ENCODE data around the gene CHD3. TPM values are rescaled to one million over a fixed set of nuclear protein-coding genes. Genes with fewer than 3 reads are reported as not detected.

CHD3 gene
- total and polyA plus RNA-seq, 2 experiments from 2014 or later: 41.2 to 75.3 TPM

DNA sequence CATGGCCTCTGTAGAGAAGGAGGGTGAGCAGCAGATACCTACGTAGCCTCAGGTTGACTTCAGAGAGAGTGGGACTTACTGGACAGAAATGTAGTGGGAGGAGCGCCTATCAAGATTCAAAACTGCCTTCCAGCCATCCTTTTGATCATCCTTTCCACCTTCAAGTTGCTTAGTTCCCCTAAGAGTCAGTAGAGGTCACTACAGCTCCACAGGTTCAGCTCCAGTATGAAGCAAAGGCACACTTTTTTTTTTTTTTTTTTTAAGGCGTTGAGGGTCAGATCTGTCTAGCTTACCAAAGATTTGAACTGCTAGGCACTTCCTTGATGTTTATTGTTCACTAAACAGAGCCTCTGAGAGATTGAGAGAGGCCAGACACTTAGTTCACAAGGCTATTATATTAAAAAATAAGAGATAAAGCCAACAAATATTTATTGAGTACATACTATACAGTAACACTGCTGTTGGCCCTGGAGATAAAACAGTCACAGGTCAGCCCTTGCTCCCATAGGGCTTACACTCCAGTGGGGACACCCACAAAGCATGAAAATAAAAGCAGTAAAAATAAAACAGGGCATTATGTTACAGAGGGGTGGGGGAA, 24.4 kb downstream of the CHD3 start:
- no peak overlapping the region for H3K4me2 ChIP-seq
- no peak overlapping the region for H3K4me3 ChIP-seq
- H3K9me3 ChIP-seq (ENCODE audit: low read depth): no peaks in the 10 kb centered on the region
- no peak overlapping the region for H3K27ac ChIP-seq
- H2AFZ ChIP-seq: no peak overlapping the region
- WGBS (ENCODE audit: low lambda C conversion rate, missing lambda C conversion rate): 39% methylated on average over 3 of the region's 3 CpGs
- H3K79me2 ChIP-seq: no peaks in the 10 kb centered on the region
- no peaks in the 10 kb centered on the region for H4K20me1 ChIP-seq (ENCODE audit: insufficient read depth, poor library complexity, severe bottlenecking)
- peak; percentile 80 for DNase-seq (ENCODE audit: low spot score)
- TF ChIP-seq, protein P1, sequence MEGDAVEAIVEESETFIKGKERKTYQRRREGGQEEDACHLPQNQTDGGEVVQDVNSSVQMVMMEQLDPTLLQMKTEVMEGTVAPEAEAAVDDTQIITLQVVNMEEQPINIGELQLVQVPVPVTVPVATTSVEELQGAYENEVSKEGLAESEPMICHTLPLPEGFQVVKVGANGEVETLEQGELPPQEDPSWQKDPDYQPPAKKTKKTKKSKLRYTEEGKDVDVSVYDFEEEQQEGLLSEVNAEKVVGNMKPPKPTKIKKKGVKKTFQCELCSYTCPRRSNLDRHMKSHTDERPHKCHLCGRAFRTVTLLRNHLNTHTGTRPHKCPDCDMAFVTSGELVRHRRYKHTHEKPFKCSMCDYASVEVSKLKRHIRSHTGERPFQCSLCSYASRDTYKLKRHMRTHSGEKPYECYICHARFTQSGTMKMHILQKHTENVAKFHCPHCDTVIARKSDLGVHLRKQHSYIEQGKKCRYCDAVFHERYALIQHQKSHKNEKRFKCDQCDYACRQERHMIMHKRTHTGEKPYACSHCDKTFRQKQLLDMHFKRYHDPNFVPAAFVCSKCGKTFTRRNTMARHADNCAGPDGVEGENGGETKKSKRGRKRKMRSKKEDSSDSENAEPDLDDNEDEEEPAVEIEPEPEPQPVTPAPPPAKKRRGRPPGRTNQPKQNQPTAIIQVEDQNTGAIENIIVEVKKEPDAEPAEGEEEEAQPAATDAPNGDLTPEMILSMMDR (IDR thresholded peaks at IDR 0.05; ENCODE audit: poor library complexity): peak; percentile 70
- TF ChIP-seq EZH2 (IDR thresholded peaks at IDR 0.05; ENCODE audit: borderline replicate concordance): no peak
- no peak for TF ChIP-seq EZH2phosphoT487 (IDR thresholded peaks at IDR 0.05; ENCODE audit: low read depth, severe bottlenecking, unreplicated experiment)
- H3K27me3 ChIP-seq: no peaks in the 10 kb centered on the region
- peaks cover 17% of the 10 kb centered on the region for H3K4me1 ChIP-seq (ENCODE audit: insufficient read depth)
- no peaks in the 10 kb centered on the region for H3K9me2 ChIP-seq (replicated peaks; ENCODE audit: insufficient read depth)
- H3K36me3 ChIP-seq (replicated peaks; ENCODE audit: insufficient read depth, low read depth): no peaks in the 10 kb centered on the region

DNA sequence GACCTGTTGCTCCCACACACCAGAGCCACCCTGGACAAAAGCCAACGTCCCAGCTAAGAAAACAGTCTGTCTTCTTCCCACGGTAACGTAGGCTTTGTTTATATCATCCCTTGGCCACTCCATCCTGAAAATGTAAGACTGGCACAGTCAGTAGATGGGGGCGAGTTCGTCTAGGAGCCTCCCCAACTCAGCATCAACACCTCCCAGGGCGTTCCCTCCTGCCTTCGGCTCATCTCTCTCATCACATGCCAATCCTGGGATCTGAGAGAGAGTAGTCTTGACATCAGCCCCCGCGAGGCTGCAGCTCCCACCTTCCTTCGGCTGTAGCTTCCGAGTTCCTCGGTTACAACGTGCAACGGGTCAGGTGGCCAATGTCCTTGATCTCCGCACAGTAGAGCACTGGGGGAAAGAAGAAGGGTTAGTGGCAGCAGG, 26.6 kb downstream of the CHD3 start:
- peak overlapping the region; percentile 96 for H3K27ac ChIP-seq
- no peaks in the 10 kb centered on the region for H3K27me3 ChIP-seq
- no peaks in the 10 kb centered on the region for H3K9me3 ChIP-seq (ENCODE audit: low read depth)
- WGBS (ENCODE audit: low lambda C conversion rate, missing lambda C conversion rate): 13% methylated on average over 15 of the region's 15 CpGs
- H2AFZ ChIP-seq: peak overlapping the region; percentile 49
- H3K4me3 ChIP-seq: peak overlapping the region; percentile 1
- no peaks in the 10 kb centered on the region for H4K20me1 ChIP-seq (ENCODE audit: insufficient read depth, poor library complexity, severe bottlenecking)
- peaks cover 17% of the 10 kb centered on the region for H3K4me1 ChIP-seq (ENCODE audit: insufficient read depth)
- H3K79me2 ChIP-seq: no peaks in the 10 kb centered on the region
- TF ChIP-seq EZH2 (IDR thresholded peaks at IDR 0.05; ENCODE audit: borderline replicate concordance) (no peak), EZH2phosphoT487 (IDR thresholded peaks at IDR 0.05; ENCODE audit: low read depth, severe bottlenecking, unreplicated experiment) (no peak)
- TF ChIP-seq, protein P1 (IDR thresholded peaks at IDR 0.05; ENCODE audit: poor library complexity): no peak
- peak overlapping the region; percentile 83 for H3K4me2 ChIP-seq
- H3K9me2 ChIP-seq (replicated peaks; ENCODE audit: insufficient read depth): no peaks in the 10 kb centered on the region
- H3K36me3 ChIP-seq (replicated peaks; ENCODE audit: insufficient read depth, low read depth): no peaks in the 10 kb centered on the region
- peak; percentile 20 for DNase-seq (ENCODE audit: low spot score)

DNA sequence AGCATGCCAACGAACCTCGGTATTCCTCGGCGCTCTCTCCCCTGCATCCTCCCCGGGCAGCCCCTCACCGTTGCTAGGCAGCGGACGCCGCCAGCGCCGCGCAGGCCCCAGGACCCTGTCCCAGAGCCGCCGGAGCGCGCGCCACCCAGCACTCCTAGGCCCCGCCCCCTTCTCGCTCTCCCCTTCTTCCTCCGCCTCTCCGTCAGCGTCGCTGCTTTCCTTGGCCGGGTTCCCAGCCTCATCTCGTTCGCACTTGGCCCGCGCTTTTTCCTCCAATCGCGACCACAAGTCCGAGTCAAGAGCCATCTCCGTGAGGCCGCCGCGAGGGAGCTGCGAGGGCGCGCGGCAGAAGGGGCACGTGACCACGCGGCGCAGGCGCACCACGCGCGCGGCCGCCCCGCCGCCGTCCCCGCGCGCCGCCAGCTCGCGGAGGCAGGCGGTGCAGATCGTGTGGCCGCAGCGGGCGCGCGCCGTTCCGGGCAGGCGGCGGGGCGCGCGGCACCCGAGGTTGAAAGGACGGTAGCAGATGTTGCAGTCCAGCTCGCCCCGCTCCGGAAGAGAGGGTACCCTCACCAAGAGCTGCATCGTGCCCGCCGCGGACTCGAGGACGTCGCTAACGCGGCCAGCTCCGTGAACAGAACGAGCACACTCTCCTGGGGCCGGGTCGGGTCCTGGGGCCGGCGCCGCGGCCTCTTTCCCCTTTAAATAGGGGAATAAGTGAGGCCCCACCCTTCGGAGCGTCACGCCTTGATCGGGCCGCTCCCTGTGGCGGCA, 27.2 kb downstream of the CHD3 start, which contains the start of gene RNF227:
Gene RNF227 (minus strand): TSS at position 679 of the 774 bp plus-strand sequence. CDS start 94 bp downstream, at position 585.
- H3K79me2 ChIP-seq: no peaks in the 10 kb centered on the region
- no peaks in the 10 kb centered on the region for H3K9me3 ChIP-seq (ENCODE audit: low read depth)
- peaks cover 17% of the 10 kb centered on the region for H3K4me1 ChIP-seq (ENCODE audit: insufficient read depth)
- H3K27ac ChIP-seq: peak within 1 kb of the TSS; percentile 96
- H3K27me3 ChIP-seq: no peaks in the 10 kb centered on the region
- TF ChIP-seq EZH2 (IDR thresholded peaks at IDR 0.05; ENCODE audit: borderline replicate concordance): no peak
- TF ChIP-seq, protein P1 (IDR thresholded peaks at IDR 0.05; ENCODE audit: poor library complexity): no peak
- TF ChIP-seq EZH2phosphoT487 (IDR thresholded peaks at IDR 0.05; ENCODE audit: low read depth, severe bottlenecking, unreplicated experiment): no peak
- WGBS (ENCODE audit: low lambda C conversion rate, missing lambda C conversion rate): 3% methylated on average over 49 of the region's 100 CpGs
- peak within 1 kb of the TSS; percentile 22 for H3K4me3 ChIP-seq
- H2AFZ ChIP-seq: peak within 1 kb of the TSS; percentile 85
- H3K9me2 ChIP-seq (replicated peaks; ENCODE audit: insufficient read depth): no peaks in the 10 kb centered on the region
- H4K20me1 ChIP-seq (ENCODE audit: insufficient read depth, poor library complexity, severe bottlenecking): no peaks in the 10 kb centered on the region
- H3K36me3 ChIP-seq (replicated peaks; ENCODE audit: insufficient read depth, low read depth): no peaks in the 10 kb centered on the region
- peak; percentile 96 for DNase-seq (ENCODE audit: low spot score)
- H3K4me2 ChIP-seq: peak within 1 kb of the TSS; percentile 83

Data from hepatocyte (in vitro differentiated cells).